BJ (cell line): ENCODE data around the gene CABP4. TPM values are rescaled to one million over a fixed set of nuclear protein-coding genes. Genes with fewer than 3 reads are reported as not detected.

ENCODE experiments used
- CTCF ChIA-PET: fragments of 350-600 bp; formaldehyde crosslinking; extraction: SDS; loops from one replicate; lab custom pipeline; 2021; ENCODE audit warnings: antibody characterized with exemption, inconsistent platforms; lab: Yijun Ruan, JAX
- POLR2A ChIA-PET: fragments of 300-600 bp; sonication (Branson Sonifier 250); formaldehyde crosslinking; extraction: SDS; loops from one replicate; lab custom pipeline; 2021; ENCODE audit warnings: antibody characterized with exemption; lab: Charles Lee
- DNase-seq: peaks from one replicate; pipeline ENCODE4 v3.0.0-alpha.2; 2011; ENCODE audit warnings: low read depth
- H3K27me3 ChIP-seq: 2 replicates; pipeline ENCODE4 v1.6.0; 2011; ENCODE audit warnings: low read length; ENCODE audit not compliant: control insufficient read depth, insufficient read depth
- H3K36me3 ChIP-seq: 2 replicates; pipeline ENCODE4 v1.5.1; 2011; ENCODE audit warnings: low read length; ENCODE audit not compliant: control insufficient read depth, insufficient read depth
- H3K4me3 ChIP-seq: 2 replicates; pipeline ENCODE4 v1.5.1; 2011; ENCODE audit warnings: low read depth, mild to moderate bottlenecking, control low read depth, low read length
- CTCF ChIP-seq: IDR thresholded peaks from 2 replicates; pipeline ENCODE4 v1.5.1; 2011; ENCODE audit warnings: low read depth, mild to moderate bottlenecking, control low read depth, inconsistent platforms, low read length, moderate library complexity; ENCODE audit not compliant: insufficient read depth
- polyA plus RNA-seq: library from polyadenylated mRNA; depleted of rRNA; stranded (reverse); fragments of >200 nt; gene quantifications from 2 replicates; pipeline ENCODE4 v1.2.3, GENCODE V29; 2011

The CABP4 gene
- polyA plus RNA-seq, 1 experiment: not detected

GRCh38 chr11:67456068-67456705, 1.0 kb downstream of the CABP4 start:
- ChIA-PET CTCF (interaction anchor here (1.2 kb wide), 1 partner anchor 9 kb away, joined by 4 read pairs; no protein-coding TSS in a partner anchor), POLR2A (no interaction called here)
- 0 out of 2 replicates have a peak, but pooled peaks cover 3% of the 10 kb centered on the region for H3K27me3 ChIP-seq
- DNase-seq: no peak
- no peaks in the 10 kb centered on the region for H3K36me3 ChIP-seq
- TF ChIP-seq CTCF: no peak
- H3K4me3 ChIP-seq: no peak overlapping the region

GRCh38 chr11:67457453-67457852, 2.3 kb downstream of the CABP4 start:
- DNase-seq: no peak
- ChIA-PET POLR2A (no interaction called here), CTCF (interaction anchor here (0.6 kb wide), 1 partner anchor 1019 kb away, joined by 3 read pairs; the partner anchor contains the start of gene MRPL11)
- Histone ChIP-seq H3K4me3 (no peak overlapping the region), H3K36me3 (no peaks in the 10 kb centered on the region), H3K27me3 (0 out of 2 replicates have a peak, but pooled peaks cover 3% of the 10 kb centered on the region)
- no peak for TF ChIP-seq CTCF

- H3K4me3 ChIP-seq: no peak overlapping the region
- POLR2A ChIA-PET: no interaction called here
- no peak for DNase-seq
- no peak for TF ChIP-seq CTCF
- H3K36me3 ChIP-seq: no peaks in the 10 kb centered on the region
- CTCF ChIA-PET: no interaction called here
- H3K27me3 ChIP-seq: 0 out of 2 replicates have a peak, but pooled peaks cover 3% of the 10 kb centered on the region
Measured at GRCh38 chr11:67458266-67458665, 3.1 kb downstream of the CABP4 start.

GRCh38 chr11:67463186-67463585, 8.0 kb downstream of the CABP4 start:
- ChIA-PET POLR2A (no interaction called here), CTCF (no interaction called here)
- no peaks in the 10 kb centered on the region; the same call in 1 of the 2 replicates for H3K36me3 ChIP-seq
- H3K27me3 ChIP-seq: 0 out of 2 replicates have a peak, but pooled peaks cover 3% of the 10 kb centered on the region
- DNase-seq: no peak
- H3K4me3 ChIP-seq: no peak overlapping the region
- TF ChIP-seq CTCF: no peak

- no peak for DNase-seq
- no peak for TF ChIP-seq CTCF
- ChIA-PET POLR2A (no interaction called here), CTCF (no interaction called here)
- Histone ChIP-seq H3K27me3 (no peaks in the 10 kb centered on the region), H3K36me3 (no peaks in the 10 kb centered on the region; the same call in 1 of the 2 replicates), H3K4me3 (peak overlapping the region; percentile 71)
Measured at GRCh38 chr11:67463680-67464410, 8.7 kb downstream of the CABP4 start.
